BJ (cell line): ENCODE measurements around the gene WHAMM. TPM values are rescaled to one million over a fixed set of nuclear protein-coding genes. Genes with fewer than 3 reads are reported as not detected.
A peak's percentile ranks its signal among the peaks of the same experiment; 100 is the strongest.

Experiments
- CTCF ChIA-PET: fragments of 350-600 bp; formaldehyde crosslinking; extraction: SDS; loops from one replicate; lab custom pipeline; 2021; ENCODE audit warnings: antibody characterized with exemption, inconsistent platforms; lab: Yijun Ruan, JAX
- POLR2A ChIA-PET: fragments of 300-600 bp; sonication (Branson Sonifier 250); formaldehyde crosslinking; extraction: SDS; loops from one replicate; lab custom pipeline; 2021; ENCODE audit warnings: antibody characterized with exemption; lab: Charles Lee
- DNase-seq: peaks from one replicate; pipeline ENCODE4 v3.0.0-alpha.2; 2011; ENCODE audit warnings: low read depth
- H3K27me3 ChIP-seq: 2 replicates; pipeline ENCODE4 v1.6.0; 2011; ENCODE audit warnings: low read length; ENCODE audit not compliant: control insufficient read depth, insufficient read depth
- H3K36me3 ChIP-seq: 2 replicates; pipeline ENCODE4 v1.5.1; 2011; ENCODE audit warnings: low read length; ENCODE audit not compliant: control insufficient read depth, insufficient read depth
- H3K4me3 ChIP-seq: 2 replicates; pipeline ENCODE4 v1.5.1; 2011; ENCODE audit warnings: low read depth, mild to moderate bottlenecking, control low read depth, low read length
- CTCF ChIP-seq: IDR thresholded peaks from 2 replicates; pipeline ENCODE4 v1.5.1; 2011; ENCODE audit warnings: low read depth, mild to moderate bottlenecking, control low read depth, inconsistent platforms, low read length, moderate library complexity; ENCODE audit not compliant: insufficient read depth
- polyA plus RNA-seq: library from polyadenylated mRNA; depleted of rRNA; stranded (reverse); fragments of >200 nt; gene quantifications from 2 replicates; pipeline ENCODE4 v1.2.3, GENCODE V29; 2011

Gene WHAMM
- polyA plus RNA-seq, 1 experiment = 2.8 TPM

- POLR2A ChIA-PET = no interaction called here
- Histone ChIP-seq H3K4me3 (no peak overlapping the region), H3K27me3 (no peaks in the 10 kb centered on the region), H3K36me3 (no peaks in the 10 kb centered on the region)
- CTCF ChIA-PET = interaction anchor here (1.1 to 1.4 kb wide), 4 partner anchors 12 to 152 kb away, joined by 3 to 4 read pairs (median 4); no protein-coding TSS in a partner anchor
- TF ChIP-seq CTCF = no peak
- no peak for DNase-seq
These were observed 39.0 kb downstream of the WHAMM start for GRCh38 chr15:82848241-82848993.

- no peaks in the 10 kb centered on the region for H3K27me3 ChIP-seq
- POLR2A ChIA-PET = no interaction called here
- CTCF ChIA-PET = interaction anchor here (0.6 to 1.5 kb wide), 5 partner anchors 15 to 150 kb away, joined by 3 to 6 read pairs (median 4); no protein-coding TSS in a partner anchor
- no peak overlapping the region for H3K4me3 ChIP-seq
- peak; percentile 67 for TF ChIP-seq CTCF
- H3K36me3 ChIP-seq = no peaks in the 10 kb centered on the region
- peak; percentile 18 for DNase-seq
These were observed 40.4 kb downstream of the WHAMM start for GRCh38 chr15:82849556-82850512.

- H3K36me3 ChIP-seq = no peaks in the 10 kb centered on the region
- ChIA-PET POLR2A (no interaction called here), CTCF (interaction anchor here (1.5 kb wide), 1 partner anchor 149 kb away, joined by 6 read pairs; no protein-coding TSS in a partner anchor)
- no peak overlapping the region for H3K4me3 ChIP-seq
- DNase-seq = no peak
- no peaks in the 10 kb centered on the region for H3K27me3 ChIP-seq
- no peak for TF ChIP-seq CTCF
These were observed 41.3 kb downstream of the WHAMM start for GRCh38 chr15:82850731-82851130.

- no peak for TF ChIP-seq CTCF
- Histone ChIP-seq H3K27me3 (no peaks in the 10 kb centered on the region), H3K4me3 (no peak overlapping the region), H3K36me3 (no peaks in the 10 kb centered on the region)
- DNase-seq = no peak
- ChIA-PET POLR2A (no interaction called here), CTCF (interaction anchor here (1.0 kb wide), 1 partner anchor 19 kb away, joined by 3 read pairs; no protein-coding TSS in a partner anchor)
These were observed 42.0 kb downstream of the WHAMM start for GRCh38 chr15:82851306-82851850.
